Caki2 (cell line): ENCODE data around the gene SERAC1. TPM values are rescaled to one million over a fixed set of nuclear protein-coding genes. Genes with fewer than 3 reads are reported as not detected.
"Not testable (repeated sequence)": the region's sequence is repeated elsewhere in the genome, so short reads cannot be mapped to it uniquely, and the experiment has no call there.

ENCODE experiments used
- DNase-seq: peaks from one replicate; pipeline ENCODE4 v3.0.0-alpha.2; 2015; ENCODE audit warnings: low read depth
- in situ Hi-C: cut with HindIII; loops from 2 replicates; pipeline ENCODE4 v1.10.0; 2016; ENCODE audit warnings: low sequenced_read_pairs, low pct_unique_long_range_greater_than_20kb, mixed read lengths
- total RNA-seq: library from RNA; depleted of rRNA; stranded (reverse); fragments of >200 nt; shearing (Covaris generic); gene quantifications from 2 replicates; pipeline ENCODE4 v1.2.3, GENCODE V29; 2014; ENCODE audit warnings: low replicate concordance; rRNA removed

Gene SERAC1
- total RNA-seq, result 6.5 and 6.9 TPM in 2 replicates

GRCh38 chr6:158168040-158168289 is at the start of gene SERAC1:
TSS of gene SERAC1 (minus strand) at chr6:158168262. CDS start at chr6:158158363, 9,899 bp downstream.
- DNase-seq, result no peak
- in situ Hi-C loops, result no loop called here

GRCh38 chr6:158213925-158214674 is 46.0 kb upstream of the SERAC1 start:
- peak; percentile 52 for DNase-seq
- in situ Hi-C loops, result no loop called here

- no peak for DNase-seq
- in situ Hi-C loops, result no loop called here
These were observed 43.4 kb upstream of the SERAC1 start for GRCh38 chr6:158211273-158212055.

DNA sequence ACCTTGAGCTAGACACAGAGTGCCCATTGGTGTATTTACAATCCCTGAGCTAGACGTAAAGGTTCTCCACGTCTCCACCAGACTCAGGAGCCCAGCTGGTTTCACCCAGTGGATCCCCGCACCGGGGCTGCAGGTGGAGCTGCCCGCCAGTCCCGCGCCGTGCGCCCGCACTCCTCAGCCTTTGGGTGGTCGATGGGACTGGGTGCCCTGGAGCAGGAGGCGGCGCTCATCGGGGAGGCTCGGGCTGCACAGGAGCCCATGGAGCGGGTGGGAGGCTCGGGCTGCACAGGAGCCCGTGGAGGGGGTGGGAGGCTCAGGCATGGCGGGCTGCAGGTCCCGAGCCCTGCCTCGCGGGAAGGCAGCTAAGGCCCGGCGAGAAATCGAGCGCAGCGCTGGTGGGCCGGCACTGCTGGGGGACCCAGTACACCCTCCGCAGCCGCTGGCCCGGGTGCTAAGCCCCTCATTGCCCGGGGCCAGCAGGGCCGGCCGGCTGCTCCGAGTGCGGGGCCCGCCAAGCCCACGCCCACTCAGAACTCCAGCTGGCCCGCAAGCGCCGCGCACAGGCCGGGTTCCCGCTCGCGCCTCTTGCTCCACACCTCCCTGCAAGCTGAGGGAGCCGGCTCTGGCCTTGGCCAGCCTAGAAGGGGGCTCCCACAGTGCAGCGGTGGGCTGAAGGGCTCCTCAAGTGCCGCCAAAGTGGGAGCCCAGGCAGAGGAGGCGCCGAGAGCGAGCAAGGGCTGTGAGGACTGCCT is 41.7 kb upstream of the SERAC1 start:
- in situ Hi-C loops, DNase-seq: not testable (repeated sequence)

DNA sequence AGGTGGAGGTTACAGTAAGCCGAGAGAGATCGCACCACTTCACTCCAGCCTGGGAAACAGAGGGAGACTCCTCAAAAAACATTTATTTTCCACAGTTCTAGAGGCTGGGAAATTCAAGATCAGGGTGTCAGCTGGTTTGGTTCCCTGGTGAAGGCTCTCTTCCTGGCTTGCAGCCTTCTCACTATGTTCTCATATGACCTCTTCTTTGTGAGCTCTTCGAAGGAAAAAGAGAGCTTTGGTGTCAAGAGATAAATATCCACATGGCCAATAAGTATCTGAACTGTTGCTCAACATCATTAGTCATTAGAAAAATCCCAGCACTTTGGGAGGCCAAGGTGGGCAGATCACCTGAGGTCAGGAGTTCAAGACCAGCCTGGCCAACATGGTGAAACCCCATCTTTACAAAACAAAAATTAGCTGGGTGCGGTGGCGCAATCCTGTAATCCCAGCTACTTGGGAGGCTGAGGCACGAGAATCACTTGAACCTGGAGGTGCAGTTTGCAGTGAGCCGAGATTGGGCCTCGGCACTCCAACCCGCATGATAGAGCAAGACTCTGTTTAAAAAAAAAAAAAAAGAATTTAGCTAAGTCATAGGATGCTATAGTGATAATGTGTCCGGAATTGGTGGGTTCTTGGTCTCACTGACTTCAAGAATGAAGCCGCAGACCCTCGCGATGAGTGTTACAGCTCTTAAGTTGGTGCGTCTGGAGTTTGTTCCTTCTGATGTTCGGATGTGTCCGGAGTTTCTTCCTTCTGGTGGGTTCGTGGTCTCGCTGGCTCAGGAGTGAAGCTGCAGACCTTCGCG is 40.4 kb upstream of the SERAC1 start:
- DNase-seq, in situ Hi-C loops: not testable (repeated sequence)

- in situ Hi-C loops, result no loop called here
- no peak for DNase-seq
These were observed 39.3 kb upstream of the SERAC1 start for GRCh38 chr6:158207422-158207788.

- DNase-seq, result no peak
- in situ Hi-C loops, result no loop called here
These were observed 38.8 kb upstream of the SERAC1 start for GRCh38 chr6:158206740-158207421.

GRCh38 chr6:158205169-158205944 is 37.3 kb upstream of the SERAC1 start:
- DNase-seq, result no peak
- in situ Hi-C loops, result no loop called here

DNA sequence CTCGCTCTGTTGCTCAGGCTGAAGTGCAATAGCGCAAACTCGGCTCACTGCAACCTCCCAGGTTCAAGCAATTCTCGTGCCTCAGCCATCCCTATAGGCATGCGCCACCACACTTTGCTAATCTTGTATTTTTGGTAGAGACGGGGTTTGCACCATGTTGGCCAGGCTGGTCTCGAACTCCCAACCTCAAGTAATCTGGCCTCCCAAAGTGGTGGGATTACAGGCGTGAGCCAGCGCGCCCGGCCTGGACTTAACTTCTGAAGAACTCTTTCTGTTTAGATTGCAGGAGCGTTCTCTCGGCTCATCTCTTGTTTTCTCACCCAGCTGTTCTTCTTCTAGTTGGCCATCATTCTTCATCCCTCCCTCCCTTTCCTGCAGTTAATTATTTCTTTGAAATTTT is 30.4 kb upstream of the SERAC1 start:
- in situ Hi-C loops, result no loop called here
- no peak for DNase-seq

DNA sequence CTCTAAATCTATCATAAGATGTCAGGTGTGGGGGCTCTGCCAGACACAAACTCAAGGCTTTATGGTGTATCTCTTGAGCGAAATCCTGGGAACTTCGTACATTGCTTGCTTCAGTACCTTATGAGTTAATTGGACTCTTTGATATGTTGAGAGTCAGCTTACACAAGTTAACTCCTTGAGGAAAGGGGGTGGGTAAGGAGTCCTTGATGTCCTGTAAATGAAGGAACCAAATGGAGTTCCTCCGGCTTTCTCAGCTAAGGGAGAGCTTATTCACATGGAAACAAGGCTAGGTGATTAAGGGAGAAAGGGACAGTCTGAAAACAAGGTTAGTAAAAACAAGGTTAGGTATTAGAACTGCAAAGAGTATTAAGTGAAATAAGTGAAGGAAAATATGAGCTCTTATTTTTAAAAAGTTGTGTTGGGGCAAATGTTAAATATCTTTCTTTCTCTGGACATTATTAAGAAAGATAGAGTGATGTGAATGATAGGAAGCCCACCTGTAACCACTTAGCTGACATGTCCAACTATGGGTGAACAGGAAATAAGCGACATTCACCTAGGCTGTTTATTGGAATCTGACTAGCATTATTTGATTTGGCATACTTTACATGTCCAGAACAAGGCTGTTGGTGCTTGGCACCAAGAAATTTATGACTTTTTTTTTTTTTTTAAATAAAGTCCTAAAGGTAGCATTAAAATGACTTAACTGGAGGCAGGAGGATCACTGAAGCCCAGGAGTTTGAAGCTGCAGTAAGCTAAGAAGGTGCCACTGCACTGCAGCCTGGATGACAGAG is 26.6 kb upstream of the SERAC1 start:
- DNase-seq, result no peak
- in situ Hi-C loops, result no loop called here

DNA sequence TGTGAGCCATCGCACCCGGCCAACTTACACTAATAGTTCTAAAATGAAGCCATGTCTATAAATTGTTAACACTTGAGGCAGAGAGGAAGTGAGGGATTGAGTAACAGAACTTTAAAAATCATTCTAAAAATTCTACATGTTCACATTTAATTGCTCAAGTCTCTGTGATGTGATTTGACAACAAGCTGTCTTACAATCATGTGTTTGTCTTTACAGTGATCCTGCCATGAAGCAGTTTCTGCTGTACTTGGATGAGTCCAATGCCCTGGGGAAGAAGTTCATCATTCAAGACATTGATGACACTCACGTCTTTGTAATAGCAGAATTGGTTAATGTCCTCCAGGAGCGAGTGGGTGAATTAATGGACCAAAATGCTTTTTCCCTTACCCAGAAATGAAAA is 23.7 kb upstream of the SERAC1 start:
- in situ Hi-C loops, result no loop called here
- no peak for DNase-seq

DNA sequence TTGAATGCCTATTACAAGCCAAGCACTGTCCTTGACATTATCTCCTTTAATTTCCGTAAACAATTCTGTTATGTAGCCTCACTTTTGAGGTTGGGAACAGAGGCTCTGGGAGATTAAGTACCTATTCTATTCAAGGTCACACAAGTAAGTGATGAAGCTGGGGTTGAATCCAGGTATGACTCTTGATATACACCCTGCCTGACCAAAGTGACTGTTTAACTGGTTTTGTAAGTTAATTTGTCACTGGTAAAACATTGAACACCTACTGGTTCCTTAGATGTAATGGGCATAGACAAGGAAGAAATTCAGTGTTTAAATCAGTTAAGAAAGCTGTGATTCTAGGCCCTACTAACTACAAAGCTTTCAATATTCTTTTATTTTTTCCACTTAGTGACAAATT is 23.0 kb upstream of the SERAC1 start:
- in situ Hi-C loops, result no loop called here
- no peak for DNase-seq

DNA sequence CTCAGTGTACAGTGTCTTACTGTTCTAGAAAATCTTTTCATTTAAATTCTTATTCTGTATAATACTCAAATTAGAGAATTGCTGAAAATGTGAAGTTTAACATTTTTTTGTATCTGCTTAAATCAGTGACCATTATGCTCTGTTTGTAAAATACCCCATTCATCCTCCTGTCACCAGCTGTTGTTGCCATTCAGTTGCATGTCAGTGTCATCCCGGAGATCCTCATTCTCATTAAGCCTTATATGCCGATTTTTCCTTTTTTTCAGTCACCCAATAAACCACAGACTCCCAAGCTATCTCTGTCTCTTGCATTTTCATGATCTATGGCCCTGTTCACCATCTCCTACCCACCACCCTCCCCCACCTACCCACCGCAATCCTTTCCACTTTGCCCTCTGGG is 20.5 kb upstream of the SERAC1 start:
- DNase-seq, result no peak
- in situ Hi-C loops, result no loop called here

- in situ Hi-C loops, result no loop called here
These were observed 17.8 kb upstream of the SERAC1 start for GRCh38 chr6:158185729-158186456.

DNA sequence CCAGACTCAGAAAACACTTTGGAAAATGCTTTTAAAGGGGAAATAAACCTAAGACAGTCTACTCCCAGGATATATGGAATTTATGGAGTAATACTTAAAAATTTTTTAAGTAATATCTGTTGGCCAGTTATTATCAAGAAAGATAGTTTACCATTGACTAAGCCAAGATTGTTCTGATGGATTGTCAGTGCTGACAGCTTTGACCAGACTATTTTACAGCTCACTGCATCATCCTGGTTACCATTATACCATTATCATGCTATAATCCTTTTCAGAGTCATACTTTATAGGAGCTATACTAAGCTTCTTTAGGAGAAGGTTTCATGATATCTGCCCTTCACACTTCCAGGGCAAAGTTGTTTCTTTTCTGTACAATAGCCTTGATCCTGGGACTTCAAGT is 16.5 kb upstream of the SERAC1 start:
- in situ Hi-C loops, result no loop called here
- DNase-seq, result no peak

More at GRCh38 chr6:158185729-158186456, 17.8 kb upstream of the SERAC1 start:
- peak; percentile 14 for DNase-seq
